Tibial artery (tissue), 4 donors: Measurements from ENCODE around the gene BANF2.

Experiments
- DNase-seq, 2 donors: peaks; one replicate each; pipeline ENCODE4 v3.0.0-alpha.2; 2019
- H3K27ac ChIP-seq, 2 donors: fragments of 200-600 bp; sonication (generic) in 1 of 2; 1 replicate in 1 of 2; 2 replicates in 1 of 2; pipeline ENCODE4 v1.5.1; 2018 to 2019; ENCODE audit warnings: mild to moderate bottlenecking in 1 of 2
- H3K27me3 ChIP-seq, 2 donors: fragments of 200-600 bp; sonication (generic) in 1 of 2; one replicate each; pipeline versions ENCODE4 v1.5.1 to v1.6.0; 2016 to 2019
- H3K36me3 ChIP-seq, 3 donors: fragments of 200-600 bp; sonication (generic) in 2 of 3; one replicate each; pipeline ENCODE4 v1.5.1; 2016 to 2019; ENCODE audit warnings: mild to moderate bottlenecking in 2 of 3
- H3K4me1 ChIP-seq, 4 donors: fragments of 200-600 bp; sonication (generic) in 2 of 4; 1 replicate in 3 of 4; 2 replicates in 1 of 4; pipeline ENCODE4 v1.5.1; 2016 to 2019
- H3K4me3 ChIP-seq, 2 donors: fragments of 200-600 bp; sonication (generic) in 1 of 2; 1 replicate in 1 of 2; 2 replicates in 1 of 2; pipeline ENCODE4 v1.5.1; 2018 to 2019; ENCODE audit warnings: mild to moderate bottlenecking in 2 of 2
- H3K9me3 ChIP-seq, 3 donors: fragments of 200-600 bp; sonication (generic) in 1 of 3; one replicate each; pipeline ENCODE4 v1.5.1; 2016 to 2019
- intact Hi-C: fragments of 100-400 bp; cut with DNase I; formaldehyde crosslinking; loops from one replicate; pipeline ENCODE4 v1.15.0; 2023; ENCODE audit warnings: low total_unique reads
- TF ChIP-seq, protein P1 (sequence below), 2 experiments: fragments of 200-600 bp in 1 of 2; fragments of 450-650 bp in 1 of 2; IDR thresholded peaks; one replicate each; pipeline ENCODE4 v1.5.1; 2017 to 2019; ENCODE audit warnings: antibody characterized with exemption in 2 of 2, mild to moderate bottlenecking in 1 of 2, moderate library complexity in 1 of 2

Gene BANF2

GRCh38 chr20:17688965-17689364, 10.8 kb upstream of the BANF2 start:
- no peaks in the 10 kb centered on the region for H3K36me3 ChIP-seq
- H3K9me3 ChIP-seq, result no peaks in the 10 kb centered on the region
- no peak overlapping the region for H3K27ac ChIP-seq
- DNase-seq, result no peak
- intact Hi-C loops, result loop anchor here (10.0 kb wide), 1 partner anchor 106 kb away; no protein-coding TSS in a partner anchor
- H3K4me1 ChIP-seq, result peaks cover 0 to 9% (median 0%) of the 10 kb centered on the region in 4 donors
- peaks cover 0 to 6% of the 10 kb centered on the region in 2 donors for H3K27me3 ChIP-seq
- no peak overlapping the region for H3K4me3 ChIP-seq
- TF ChIP-seq, protein P1, sequence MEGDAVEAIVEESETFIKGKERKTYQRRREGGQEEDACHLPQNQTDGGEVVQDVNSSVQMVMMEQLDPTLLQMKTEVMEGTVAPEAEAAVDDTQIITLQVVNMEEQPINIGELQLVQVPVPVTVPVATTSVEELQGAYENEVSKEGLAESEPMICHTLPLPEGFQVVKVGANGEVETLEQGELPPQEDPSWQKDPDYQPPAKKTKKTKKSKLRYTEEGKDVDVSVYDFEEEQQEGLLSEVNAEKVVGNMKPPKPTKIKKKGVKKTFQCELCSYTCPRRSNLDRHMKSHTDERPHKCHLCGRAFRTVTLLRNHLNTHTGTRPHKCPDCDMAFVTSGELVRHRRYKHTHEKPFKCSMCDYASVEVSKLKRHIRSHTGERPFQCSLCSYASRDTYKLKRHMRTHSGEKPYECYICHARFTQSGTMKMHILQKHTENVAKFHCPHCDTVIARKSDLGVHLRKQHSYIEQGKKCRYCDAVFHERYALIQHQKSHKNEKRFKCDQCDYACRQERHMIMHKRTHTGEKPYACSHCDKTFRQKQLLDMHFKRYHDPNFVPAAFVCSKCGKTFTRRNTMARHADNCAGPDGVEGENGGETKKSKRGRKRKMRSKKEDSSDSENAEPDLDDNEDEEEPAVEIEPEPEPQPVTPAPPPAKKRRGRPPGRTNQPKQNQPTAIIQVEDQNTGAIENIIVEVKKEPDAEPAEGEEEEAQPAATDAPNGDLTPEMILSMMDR (IDR thresholded peaks at IDR 0.05), result no peak

- Histone ChIP-seq H3K36me3 (no peaks in the 10 kb centered on the region), H3K4me1 (peaks cover 0 to 9% (median 0%) of the 10 kb centered on the region in 4 donors), H3K9me3 (no peaks in the 10 kb centered on the region), H3K27ac (no peak overlapping the region), H3K27me3 (no peaks in the 10 kb centered on the region), H3K4me3 (no peak overlapping the region)
- intact Hi-C loops, result no loop called here
- no peak for DNase-seq
- TF ChIP-seq, protein P1 (IDR thresholded peaks at IDR 0.05), result no peak
These were observed 9.6 kb upstream of the BANF2 start for GRCh38 chr20:17690144-17690543.

DNA sequence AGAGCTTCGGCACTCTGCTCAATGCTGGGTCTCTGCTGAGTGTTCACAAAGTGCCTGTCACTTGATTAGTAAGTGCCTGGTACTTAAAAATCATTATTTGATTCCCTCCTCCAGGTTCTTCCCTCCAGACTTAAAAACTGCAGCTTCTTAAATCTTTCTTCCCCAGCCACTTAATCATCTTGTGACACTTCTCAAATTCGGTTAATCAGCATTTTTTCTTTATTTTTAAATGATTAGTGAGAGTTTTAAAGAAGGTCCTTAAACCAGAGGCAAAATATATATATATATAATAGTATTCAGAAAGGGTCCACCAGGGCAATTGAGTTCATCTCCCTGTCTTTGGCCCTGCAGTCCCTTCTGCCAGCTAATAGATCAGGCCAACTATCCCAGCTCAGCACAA, 8.0 kb upstream of the BANF2 start:
- Histone ChIP-seq H3K27me3 (no peaks in the 10 kb centered on the region), H3K27ac (no peak overlapping the region), H3K36me3 (no peaks in the 10 kb centered on the region), H3K9me3 (no peaks in the 10 kb centered on the region), H3K4me3 (no peak overlapping the region), H3K4me1 (peaks cover 0 to 9% (median 0%) of the 10 kb centered on the region in 4 donors)
- no peak for DNase-seq
- TF ChIP-seq, protein P1 (IDR thresholded peaks at IDR 0.05), result no peak
- intact Hi-C loops, result no loop called here

DNA sequence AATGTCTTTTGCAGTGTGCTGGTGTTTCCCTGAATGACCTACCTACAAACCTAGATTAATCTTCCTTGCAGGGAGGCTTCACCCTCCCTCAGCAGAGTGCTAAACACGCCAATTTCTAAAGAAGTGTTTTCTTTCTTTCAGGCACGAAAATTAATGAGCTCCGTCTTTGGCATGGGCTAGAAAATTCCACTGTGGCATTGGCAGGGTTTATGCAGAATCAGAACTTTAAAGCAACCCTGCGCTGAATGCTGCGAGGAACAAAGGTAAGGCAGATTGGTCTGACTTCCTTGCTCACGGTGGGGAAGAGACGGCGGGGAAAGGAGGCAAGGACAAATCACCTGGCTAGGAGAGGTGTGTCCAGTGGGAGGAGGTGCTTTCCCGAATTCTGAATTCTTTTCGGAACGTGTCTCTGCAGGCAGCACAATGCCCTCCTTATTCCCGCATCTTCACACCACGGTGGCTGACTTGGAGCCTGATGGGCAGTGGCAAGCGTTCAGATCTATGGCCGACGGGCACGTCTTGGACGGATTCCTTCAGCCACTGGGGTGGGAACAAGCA, 6.2 kb upstream of the BANF2 start:
- H3K36me3 ChIP-seq, result no peaks in the 10 kb centered on the region
- no peak overlapping the region for H3K27ac ChIP-seq
- H3K27me3 ChIP-seq, result no peaks in the 10 kb centered on the region
- H3K4me3 ChIP-seq, result no peak overlapping the region
- H3K9me3 ChIP-seq, result no peaks in the 10 kb centered on the region
- TF ChIP-seq, protein P1 (IDR thresholded peaks at IDR 0.05), result no peak
- peak in 1 of 2 donors; percentile 56 for DNase-seq
- peaks cover 0 to 9% (median 0%) of the 10 kb centered on the region in 4 donors for H3K4me1 ChIP-seq
- intact Hi-C loops, result no loop called here

DNA sequence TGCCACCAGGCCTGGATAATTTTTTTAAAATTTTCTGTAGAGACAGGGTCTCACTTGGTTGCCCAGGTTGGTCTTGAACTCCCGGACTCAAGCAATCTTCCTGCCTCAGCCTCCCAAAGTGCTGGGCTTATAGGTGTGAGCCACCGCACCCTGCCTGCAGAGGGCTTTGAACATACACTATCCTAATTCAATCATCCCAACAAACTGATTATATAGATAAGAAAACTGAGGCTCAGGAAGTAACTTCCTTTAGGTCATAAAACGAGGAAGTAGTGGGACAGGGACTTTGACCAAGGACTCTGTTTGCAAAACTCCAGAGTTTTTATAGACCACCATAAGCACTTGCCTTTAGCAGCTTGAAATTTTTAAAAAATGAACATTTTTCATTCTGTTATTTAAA, 5.0 kb upstream of the BANF2 start:
- no peaks in the 10 kb centered on the region for H3K27me3 ChIP-seq
- TF ChIP-seq, protein P1 (IDR thresholded peaks at IDR 0.05), result no peak
- intact Hi-C loops, result no loop called here
- no peaks in the 10 kb centered on the region for H3K9me3 ChIP-seq
- H3K36me3 ChIP-seq, result no peaks in the 10 kb centered on the region
- H3K4me3 ChIP-seq, result no peak overlapping the region
- no peak overlapping the region for H3K27ac ChIP-seq
- peaks cover 0 to 9% (median 0%) of the 10 kb centered on the region in 4 donors for H3K4me1 ChIP-seq
- DNase-seq, result peak in 1 of 2 donors; percentile 6

- H3K27me3 ChIP-seq, result no peaks in the 10 kb centered on the region
- no peaks in the 10 kb centered on the region for H3K9me3 ChIP-seq
- TF ChIP-seq, protein P1 (IDR thresholded peaks at IDR 0.05), result no peak
- no peak overlapping the region for H3K4me3 ChIP-seq
- intact Hi-C loops, result no loop called here
- DNase-seq, result no peak
- peaks cover 0 to 9% (median 0%) of the 10 kb centered on the region in 4 donors for H3K4me1 ChIP-seq
- H3K36me3 ChIP-seq, result no peaks in the 10 kb centered on the region
- no peak overlapping the region for H3K27ac ChIP-seq
These were observed 3.5 kb upstream of the BANF2 start for GRCh38 chr20:17696287-17696686.
